A673 (cell line): Measurements from ENCODE around the gene LPXN. TPM values are rescaled to one million over a fixed set of nuclear protein-coding genes. Genes with fewer than 3 reads are reported as not detected.
A peak's percentile ranks its signal among the peaks of the same experiment; 100 is the strongest.

Source experiments
- BruUV-seq: library from RNA; stranded (reverse); fragments of 400-500 nt; replicated peaks from 2 replicates; lab custom pipeline; 2021; lab: Mats Ljungman, UMichigan
- CTCF ChIA-PET: fragments of 300-600 bp; sonication (Branson Sonifier 250); formaldehyde crosslinking; loops from one replicate; lab custom pipeline; 2022; ENCODE audit warnings: antibody characterized with exemption; lab: Charles Lee
- POLR2A ChIA-PET: fragments of 300-600 bp; sonication (Branson Sonifier 250); formaldehyde crosslinking; loops from one replicate; lab custom pipeline; 2022; ENCODE audit warnings: antibody characterized with exemption; ENCODE audit not compliant: low non-redundant PET; lab: Charles Lee
- DNase-seq: peaks from one replicate; pipeline ENCODE4 v3.0.0-alpha.2; 2015; ENCODE audit warnings: low spot score
- H3K27ac ChIP-seq: fragments of 200-600 bp; sonication (generic); 2 replicates; pipeline ENCODE4 v1.5.1; 2016; ENCODE audit warnings: mixed run types, low read depth, mild to moderate bottlenecking, mixed read lengths, antibody characterized with exemption, low read length; ENCODE audit not compliant: poor library complexity, severe bottlenecking
- H3K27me3 ChIP-seq: fragments of 200-600 bp; sonication (generic); replicated peaks from 2 replicates; pipeline ENCODE4 v1.6.1; 2017; ENCODE audit warnings: mixed run types, low read depth, mild to moderate bottlenecking, mixed read lengths, antibody characterized with exemption, low read length; ENCODE audit not compliant: insufficient read depth, poor library complexity
- H3K36me3 ChIP-seq: fragments of 200-600 bp; sonication (generic); 2 replicates; pipeline ENCODE4 v1.6.1; 2016; ENCODE audit warnings: mixed run types, mild to moderate bottlenecking, mixed read lengths, antibody characterized with exemption, low read length; ENCODE audit not compliant: insufficient read depth, poor library complexity, severe bottlenecking
- H3K4me1 ChIP-seq: fragments of 200-600 bp; sonication (generic); 2 replicates; pipeline ENCODE4 v1.6.1; 2017; ENCODE audit warnings: mixed run types, mild to moderate bottlenecking, mixed read lengths, antibody characterized with exemption, low read length; ENCODE audit not compliant: insufficient read depth, poor library complexity, severe bottlenecking
- H3K4me3 ChIP-seq: fragments of 200-600 bp; sonication (generic); 2 replicates; pipeline ENCODE4 v1.5.1; 2016; ENCODE audit warnings: low read depth, mixed run types, mild to moderate bottlenecking, mixed read lengths, low read length; ENCODE audit not compliant: poor library complexity, severe bottlenecking
- H3K9me3 ChIP-seq: fragments of 200-600 bp; sonication (generic); 2 replicates; pipeline ENCODE4 v1.6.1; 2016; ENCODE audit warnings: mixed run types, low read depth, mild to moderate bottlenecking, mixed read lengths, antibody characterized with exemption, low read length; ENCODE audit not compliant: poor library complexity, severe bottlenecking
- CTCF ChIP-seq: fragments of 300-800, 200-600 bp; sonication (generic); conservative IDR thresholded peaks from 2 replicates; pipeline ENCODE4 v1.5.1; 2017; ENCODE audit warnings: low read depth, mild to moderate bottlenecking, antibody characterized with exemption, low read length, moderate library complexity, mixed read lengths
- EZH2 ChIP-seq: fragments of 200-600 bp; sonication (generic); IDR thresholded peaks from 2 replicates; pipeline ENCODE4 v1.6.1; 2017; ENCODE audit warnings: borderline replicate concordance, low read depth, mild to moderate bottlenecking, mixed read lengths, antibody characterized with exemption, low read length; ENCODE audit not compliant: poor library complexity, severe bottlenecking
- intact Hi-C: fragments of 100-400 bp; cut with micrococcal nuclease; formaldehyde crosslinking; loops from one replicate; pipeline ENCODE4 v1.10.0; 2022; ENCODE audit not compliant: unreplicated experiment
- total RNA-seq: library from RNA; stranded (reverse); gene quantifications from 2 replicates; pipeline ENCODE4 v1.2.3, GENCODE V29; 2021

The LPXN gene
- total RNA-seq, 1 experiment from 2014 or later, result 3.3 TPM

GRCh38 chr11:58578635-58579191 lies 3.1 kb upstream of the LPXN start, which contains the start of gene ZFP91:
Gene ZFP91, plus strand, starts transcription at chr11:58579063. Its CDS starts 219 bp downstream, at chr11:58579282.
- ChIA-PET POLR2A (no interaction called here), CTCF (no interaction called here)
- Histone ChIP-seq H3K27ac (peak within 1 kb of the TSS; percentile 100), H3K4me3 (peak within 1 kb of the TSS; percentile 67), H3K4me1 (peaks cover 26% of the 10 kb centered on the region), H3K27me3 (no peaks in the 10 kb centered on the region), H3K9me3 (no peaks in the 10 kb centered on the region), H3K36me3 (peaks cover 4% of the 10 kb centered on the region)
- BruUV-seq, result no TSS peak
- TF ChIP-seq CTCF, result no peak
- TF ChIP-seq EZH2, result no peak
- intact Hi-C loops, result loop anchor here (5.0 to 10.0 kb wide), 5 partner anchors 209 to 1254 kb away; partner anchors contain the start of genes TNKS1BP1 and YPEL4
- DNase-seq, result peak; percentile 100

- Histone ChIP-seq H3K27me3 (no peaks in the 10 kb centered on the region), H3K4me3 (peak overlapping the region; percentile 67), H3K9me3 (no peaks in the 10 kb centered on the region), H3K36me3 (peaks cover 4% of the 10 kb centered on the region), H3K27ac (peak overlapping the region; percentile 100), H3K4me1 (peaks cover 28% of the 10 kb centered on the region)
- BruUV-seq, result no TSS peak
- no peak for TF ChIP-seq CTCF
- TF ChIP-seq EZH2, result no peak
- DNase-seq, result peak; percentile 99
- POLR2A ChIA-PET, result no interaction called here
- intact Hi-C loops, result loop anchor here (5.0 to 10.0 kb wide), 5 partner anchors 209 to 1253 kb away; partner anchors contain the start of genes TNKS1BP1 and YPEL4
- CTCF ChIA-PET, result no interaction called here
Measured at GRCh38 chr11:58578136-58578634, 2.5 kb upstream of the LPXN start.

GRCh38 chr11:58577555-58578135 lies 2.0 kb upstream of the LPXN start:
- Histone ChIP-seq H3K9me3 (no peaks in the 10 kb centered on the region), H3K27ac (peak overlapping the region; percentile 100), H3K4me3 (peak overlapping the region; percentile 67), H3K36me3 (peaks cover 4% of the 10 kb centered on the region), H3K4me1 (peaks cover 25% of the 10 kb centered on the region), H3K27me3 (no peaks in the 10 kb centered on the region)
- TF ChIP-seq EZH2 (no peak), CTCF (no peak)
- TSS peak; percentile 67 for BruUV-seq
- intact Hi-C loops, result loop anchor here (1.0 to 10.0 kb wide), 6 partner anchors 98 to 1253 kb away; partner anchors contain the start of genes TNKS1BP1 and YPEL4
- ChIA-PET POLR2A (no interaction called here), CTCF (no interaction called here)
- DNase-seq, result peak; percentile 46
